Stimulated activated effector memory CD8-positive, alpha-beta T cell treated with anti-CD3 and anti-CD28 coated beads, Interleukin-12 subunit alpha, Interleukin-12 subunit beta, amount 100 ng/mL, for 72 hours (primary cell): ENCODE measurements around the gene TMEM101.
"Not testable (repeated sequence)": the region's sequence is repeated elsewhere in the genome, so short reads cannot be mapped to it uniquely, and the experiment has no call there.

Source experiments
- ATAC-seq: fragments of 150-1000 bp; cut with Tn5 transposase; 2 replicates; pipeline ENCODE4 v1.10.0; 2021
- DNase-seq, 2 donors: peaks; one replicate each; pipeline ENCODE4 v3.0.0; 2021 to 2022; ENCODE audit warnings: low spot score in 2 of 2
- H3K27ac Mint-ChIP-seq: one replicate; pipeline ENCODE4 v1.8.0; 2022; ENCODE audit warnings: mild to moderate bottlenecking, mixed read lengths
- H3K36me3 Mint-ChIP-seq: one replicate; pipeline ENCODE4 v1.8.0; 2022; ENCODE audit warnings: mild to moderate bottlenecking, mixed read lengths
- H3K4me1 Mint-ChIP-seq: one replicate; pipeline ENCODE4 v1.8.0; 2022; ENCODE audit warnings: mixed read lengths
- H3K4me3 Mint-ChIP-seq: one replicate; pipeline ENCODE4 v1.8.0; 2022; ENCODE audit warnings: mild to moderate bottlenecking, mixed read lengths
- H3K9me3 Mint-ChIP-seq: one replicate; pipeline ENCODE4 v1.8.0; 2022; ENCODE audit warnings: mixed read lengths

Gene TMEM101

DNA sequence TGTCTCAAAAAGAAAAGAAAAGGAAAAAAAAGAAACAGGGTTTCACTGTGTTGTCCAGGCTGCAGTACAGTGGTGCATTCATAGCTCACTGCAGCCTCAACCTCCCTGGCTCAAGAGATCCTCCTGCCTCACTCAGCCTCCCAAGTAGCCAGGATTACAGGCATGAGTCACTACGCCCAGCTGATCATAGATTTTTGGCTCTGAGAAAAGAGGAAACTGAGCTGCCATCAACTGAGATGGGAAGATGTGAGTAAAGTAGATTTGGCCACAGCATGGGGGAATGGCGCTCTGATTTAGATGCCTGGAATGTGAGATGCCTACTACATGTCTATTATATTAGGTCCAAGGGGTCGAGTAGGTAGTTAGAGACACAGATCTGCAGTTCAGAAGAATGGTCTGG lies 16.2 kb downstream of the TMEM101 start:
- Mint-ChIP-seq H3K36me3 (peaks cover 6% of the 10 kb centered on the region), H3K4me3 (no peak overlapping the region), H3K27ac (no peak overlapping the region), H3K4me1 (peaks cover 15% of the 10 kb centered on the region), H3K9me3 (no peaks in the 10 kb centered on the region)
- no peak for ATAC-seq
- no peak for DNase-seq

DNA sequence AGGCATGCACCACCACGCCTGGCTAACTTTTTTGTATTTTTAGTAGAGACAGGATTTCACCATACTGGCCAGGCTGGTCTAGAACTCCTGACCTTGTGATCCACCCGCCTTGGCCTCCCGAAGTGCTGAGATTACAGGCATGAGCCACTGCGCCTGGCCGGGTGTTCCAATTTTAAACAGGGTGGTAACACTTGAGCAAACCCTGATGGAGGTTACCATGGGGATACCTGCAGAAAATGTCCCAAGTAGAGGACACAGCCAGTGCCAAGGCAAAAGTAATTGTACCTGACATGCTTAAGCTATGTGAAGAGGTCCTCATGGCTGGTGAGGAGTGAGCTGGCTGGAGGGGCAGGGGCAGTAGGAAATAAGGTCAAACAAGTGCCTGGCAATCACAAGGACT lies 17.6 kb downstream of the TMEM101 start:
- DNase-seq, H3K9me3 Mint-ChIP-seq, H3K27ac Mint-ChIP-seq, H3K4me3 Mint-ChIP-seq, H3K36me3 Mint-ChIP-seq, ATAC-seq: not testable (repeated sequence)
- peaks cover 13% of the 10 kb centered on the region for H3K4me1 Mint-ChIP-seq

DNA sequence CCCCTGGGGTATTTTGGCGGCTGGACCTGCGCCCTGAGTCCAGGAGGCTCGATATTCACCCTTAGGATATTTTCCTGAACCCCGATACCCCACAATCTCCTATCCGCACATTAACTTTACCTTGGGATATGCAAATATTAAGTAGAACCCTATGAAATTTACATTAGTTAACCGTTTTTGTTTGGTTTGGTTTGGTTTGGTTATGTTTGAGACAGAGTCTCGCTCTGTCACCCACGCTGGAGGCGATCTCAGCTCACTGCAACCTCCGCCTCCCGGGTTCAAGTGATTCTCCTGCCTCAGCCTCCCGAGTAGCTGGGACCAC lies 19.7 kb downstream of the TMEM101 start:
- no peaks in the 10 kb centered on the region for H3K36me3 Mint-ChIP-seq
- no peak overlapping the region for H3K27ac Mint-ChIP-seq
- DNase-seq (no peak), ATAC-seq (no peak)
- H3K4me1 Mint-ChIP-seq = peaks cover 5% of the 10 kb centered on the region
- H3K9me3 Mint-ChIP-seq = no peaks in the 10 kb centered on the region
- H3K4me3 Mint-ChIP-seq = peak overlapping the region; percentile 24

GRCh38 chr17:43994272-43995149 lies 20.3 kb downstream of the TMEM101 start:
- H3K27ac Mint-ChIP-seq = no peak overlapping the region
- H3K4me1 Mint-ChIP-seq = peaks cover 5% of the 10 kb centered on the region
- no peaks in the 10 kb centered on the region for H3K36me3 Mint-ChIP-seq
- DNase-seq (peak; percentile 64 to 83), ATAC-seq (peak; percentile 87)
- peak overlapping the region; percentile 24 for H3K4me3 Mint-ChIP-seq
- H3K9me3 Mint-ChIP-seq = no peaks in the 10 kb centered on the region

DNA sequence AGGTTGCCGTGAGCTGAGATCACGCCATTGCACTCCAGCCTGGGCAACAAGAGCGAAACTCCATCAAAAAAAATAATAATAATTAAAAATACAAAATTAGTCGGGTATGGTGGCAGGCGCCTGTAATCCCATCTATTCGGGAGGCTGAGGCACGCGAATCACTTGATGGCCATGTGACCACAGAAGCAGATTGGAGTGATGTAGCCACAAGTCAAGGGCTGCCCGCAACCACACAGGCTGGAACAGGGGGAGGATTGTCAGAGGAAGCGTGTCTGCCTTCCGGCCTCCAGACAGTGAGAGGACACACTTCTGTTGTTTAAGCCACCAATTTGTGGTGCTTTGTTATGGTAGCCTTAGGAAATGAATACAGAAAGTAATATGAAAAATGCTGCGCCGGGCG lies 22.1 kb downstream of the TMEM101 start:
- Mint-ChIP-seq H3K27ac (no peak overlapping the region), H3K4me3 (no peak overlapping the region), H3K9me3 (no peaks in the 10 kb centered on the region), H3K4me1 (peaks cover 5% of the 10 kb centered on the region), H3K36me3 (no peaks in the 10 kb centered on the region)
- ATAC-seq (no peak), DNase-seq (no peak)

DNA sequence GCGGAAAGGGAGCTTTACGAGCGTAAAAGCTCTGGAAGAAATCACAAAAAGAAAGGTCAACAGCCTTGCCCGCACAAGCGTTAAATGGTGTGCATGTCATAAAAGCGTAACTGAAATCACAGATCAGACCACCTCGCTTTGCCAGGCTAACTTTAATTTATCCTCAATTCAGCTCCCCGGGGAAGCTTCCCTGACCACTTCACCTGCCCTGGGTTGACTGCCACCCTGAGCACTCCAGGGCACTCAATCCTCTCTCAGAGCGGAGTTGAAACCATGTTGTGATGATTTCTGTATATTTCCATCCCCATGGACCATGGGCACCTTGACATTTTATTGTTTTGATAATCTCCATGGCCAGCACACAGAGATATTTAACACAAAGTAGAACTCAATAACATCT lies 26.5 kb downstream of the TMEM101 start:
- H3K4me3 Mint-ChIP-seq = no peak overlapping the region
- DNase-seq = no peak
- peaks cover 4% of the 10 kb centered on the region for H3K4me1 Mint-ChIP-seq
- ATAC-seq = no peak
- no peaks in the 10 kb centered on the region for H3K36me3 Mint-ChIP-seq
- H3K9me3 Mint-ChIP-seq = no peaks in the 10 kb centered on the region
- H3K27ac Mint-ChIP-seq = no peak overlapping the region

GRCh38 chr17:43987131-43988021 lies 27.4 kb downstream of the TMEM101 start:
- no peaks in the 10 kb centered on the region for H3K9me3 Mint-ChIP-seq
- H3K36me3 Mint-ChIP-seq = no peaks in the 10 kb centered on the region
- ATAC-seq (no peak), DNase-seq (no peak)
- peaks cover 4% of the 10 kb centered on the region for H3K4me1 Mint-ChIP-seq
- no peak overlapping the region for H3K27ac Mint-ChIP-seq
- H3K4me3 Mint-ChIP-seq = no peak overlapping the region

GRCh38 chr17:43986225-43986981 lies 28.4 kb downstream of the TMEM101 start:
- Mint-ChIP-seq H3K36me3 (no peaks in the 10 kb centered on the region), H3K4me1 (peaks cover 4% of the 10 kb centered on the region), H3K9me3 (no peaks in the 10 kb centered on the region), H3K4me3 (no peak overlapping the region), H3K27ac (no peak overlapping the region)
- ATAC-seq (no peak), DNase-seq (no peak)

DNA sequence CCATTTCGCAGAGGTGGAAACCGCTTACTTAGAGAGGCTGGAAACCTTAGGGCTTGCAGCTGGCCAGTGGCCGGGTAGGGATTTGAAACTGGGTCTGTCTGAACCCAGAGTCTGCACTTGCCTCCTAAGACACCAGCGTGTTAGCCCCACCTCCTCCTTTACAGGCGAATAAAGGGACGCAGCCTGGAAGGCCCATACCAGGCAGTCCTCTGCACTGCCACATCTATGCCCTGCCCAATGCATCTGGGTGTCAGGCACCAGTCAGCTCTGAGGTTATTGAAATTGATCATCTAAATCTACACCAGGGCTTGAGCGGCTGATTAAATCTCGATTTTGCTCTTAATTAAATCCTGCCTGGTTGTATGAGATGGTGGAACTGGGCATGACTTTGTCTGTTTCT lies 30.2 kb downstream of the TMEM101 start:
- ATAC-seq (no peak), DNase-seq (no peak)
- H3K27ac Mint-ChIP-seq = no peak overlapping the region
- H3K4me1 Mint-ChIP-seq = peaks cover 4% of the 10 kb centered on the region
- peak overlapping the region; percentile 39 for H3K4me3 Mint-ChIP-seq
- no peaks in the 10 kb centered on the region for H3K36me3 Mint-ChIP-seq
- H3K9me3 Mint-ChIP-seq = no peaks in the 10 kb centered on the region

DNA sequence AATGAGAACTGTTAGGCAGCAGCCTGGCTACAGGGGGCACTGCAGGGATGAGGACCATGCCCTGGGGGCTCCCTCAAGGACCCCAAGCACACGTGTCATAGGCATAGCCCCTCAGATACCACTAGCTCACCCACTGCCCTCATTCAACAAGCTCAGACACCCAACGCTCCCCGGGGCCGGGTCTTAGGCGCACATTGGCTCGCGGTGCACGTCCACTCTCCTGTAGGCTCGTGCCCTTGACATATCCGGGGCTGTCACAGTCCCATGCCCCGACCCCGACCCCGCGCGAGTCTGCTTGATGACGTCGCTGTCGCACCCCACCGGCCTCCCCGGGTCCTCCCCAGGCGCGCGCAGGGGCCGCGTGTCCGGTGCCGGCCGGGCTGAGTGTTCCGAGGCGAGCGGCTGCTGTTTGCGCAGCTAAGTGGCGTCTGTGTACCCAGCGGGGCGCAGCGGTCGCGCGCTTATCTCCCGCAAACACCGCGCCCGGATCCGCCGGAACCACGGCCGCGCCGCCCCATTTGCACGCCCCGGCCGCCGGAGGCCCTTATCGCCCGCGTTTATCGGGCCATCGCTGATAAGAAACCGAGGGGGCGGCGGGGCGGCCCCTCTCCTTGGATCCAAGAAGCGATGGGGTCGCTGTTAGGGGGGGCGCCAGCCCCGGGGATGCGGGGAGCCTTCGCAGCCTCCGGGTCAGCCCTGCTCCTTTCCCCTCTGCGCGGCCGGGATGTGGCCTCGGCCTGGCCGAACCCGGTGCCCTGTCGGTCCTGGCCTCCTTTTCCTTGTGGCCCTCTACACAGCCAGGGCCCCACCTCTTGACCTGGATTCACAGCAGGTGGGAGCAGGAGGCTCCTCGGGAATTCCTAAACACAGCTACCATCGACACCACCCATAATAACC lies 31.0 kb downstream of the TMEM101 start:
- Mint-ChIP-seq H3K9me3 (no peaks in the 10 kb centered on the region), H3K4me1 (peaks cover 4% of the 10 kb centered on the region), H3K36me3 (no peaks in the 10 kb centered on the region), H3K27ac (no peak overlapping the region), H3K4me3 (peak overlapping the region; percentile 39)
- no peak for DNase-seq
- peak; percentile 39 for ATAC-seq

DNA sequence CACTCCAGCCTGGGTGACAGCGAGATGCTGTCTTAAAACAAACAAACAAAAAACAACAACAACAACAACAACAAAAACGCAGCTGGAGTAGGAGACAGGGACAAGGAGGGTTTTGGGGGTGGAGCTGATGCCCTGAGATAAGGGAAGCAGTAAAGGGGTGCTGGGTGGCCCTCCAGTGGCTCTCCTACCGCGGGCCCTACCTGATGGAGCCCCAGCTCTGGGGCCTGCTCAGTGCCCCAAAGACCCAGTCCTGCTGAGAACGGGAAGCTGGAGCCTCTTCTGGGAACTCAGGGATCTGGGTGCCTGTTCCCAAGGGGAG lies 31.6 kb downstream of the TMEM101 start:
- Mint-ChIP-seq H3K36me3 (no peaks in the 10 kb centered on the region), H3K27ac (no peak overlapping the region), H3K4me1 (peaks cover 4% of the 10 kb centered on the region), H3K9me3 (no peaks in the 10 kb centered on the region), H3K4me3 (peak overlapping the region; percentile 39)
- DNase-seq (no peak), ATAC-seq (no peak)

- no peaks in the 10 kb centered on the region for H3K36me3 Mint-ChIP-seq
- no peaks in the 10 kb centered on the region for H3K9me3 Mint-ChIP-seq
- peaks cover 4% of the 10 kb centered on the region for H3K4me1 Mint-ChIP-seq
- no peak overlapping the region for H3K4me3 Mint-ChIP-seq
- ATAC-seq (no peak), DNase-seq (no peak)
- H3K27ac Mint-ChIP-seq = no peak overlapping the region
Observed at GRCh38 chr17:43982171-43982570, 32.6 kb downstream of the TMEM101 start.

- DNase-seq (no peak), ATAC-seq (no peak)
- no peaks in the 10 kb centered on the region for H3K36me3 Mint-ChIP-seq
- no peaks in the 10 kb centered on the region for H3K9me3 Mint-ChIP-seq
- H3K4me1 Mint-ChIP-seq = peaks cover 4% of the 10 kb centered on the region
- no peak overlapping the region for H3K4me3 Mint-ChIP-seq
- H3K27ac Mint-ChIP-seq = no peak overlapping the region
Observed at GRCh38 chr17:43979671-43980070, 35.1 kb downstream of the TMEM101 start.

DNA sequence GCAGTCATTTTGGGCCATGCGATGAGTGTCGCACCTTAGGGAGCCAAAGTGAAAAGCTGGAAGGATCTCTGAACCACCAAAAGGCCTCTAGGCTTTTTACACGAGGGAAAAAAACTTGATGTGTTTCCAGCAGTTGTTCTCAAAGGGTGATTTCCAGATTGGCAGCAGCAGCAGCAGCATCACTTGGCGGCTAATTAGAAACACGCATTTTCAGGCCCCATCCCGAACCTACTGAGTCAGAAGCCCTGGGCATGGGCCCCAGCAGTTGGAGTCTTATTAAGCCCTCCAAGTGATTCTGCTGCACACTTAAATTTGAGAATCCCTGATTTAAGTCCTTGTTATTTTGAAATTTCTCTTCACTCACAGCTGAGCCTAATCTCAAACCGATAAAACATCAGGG lies 35.8 kb downstream of the TMEM101 start:
- no peaks in the 10 kb centered on the region for H3K4me1 Mint-ChIP-seq
- DNase-seq (no peak), ATAC-seq (no peak)
- H3K4me3 Mint-ChIP-seq = no peak overlapping the region
- no peaks in the 10 kb centered on the region for H3K36me3 Mint-ChIP-seq
- no peaks in the 10 kb centered on the region for H3K9me3 Mint-ChIP-seq
- no peak overlapping the region for H3K27ac Mint-ChIP-seq

- Mint-ChIP-seq H3K27ac (no peak overlapping the region), H3K4me3 (no peak overlapping the region)
Observed at GRCh38 chr17:43978078-43978477, 36.7 kb downstream of the TMEM101 start.

More at GRCh38 chr17:43978078-43978477, 36.7 kb downstream of the TMEM101 start:
- DNase-seq = no peak
- Mint-ChIP-seq H3K36me3 (no peaks in the 10 kb centered on the region), H3K4me1 (no peaks in the 10 kb centered on the region), H3K9me3 (no peaks in the 10 kb centered on the region)
- ATAC-seq = no peak
